ENCODE measurements around the gene DBNL. TPM values are rescaled to one million over a fixed set of nuclear protein-coding genes. Genes with fewer than 3 reads are reported as not detected.

DBNL gene
- total RNA-seq, 1 experiment from 2014 or later, result 64.5 TPM

DNA sequence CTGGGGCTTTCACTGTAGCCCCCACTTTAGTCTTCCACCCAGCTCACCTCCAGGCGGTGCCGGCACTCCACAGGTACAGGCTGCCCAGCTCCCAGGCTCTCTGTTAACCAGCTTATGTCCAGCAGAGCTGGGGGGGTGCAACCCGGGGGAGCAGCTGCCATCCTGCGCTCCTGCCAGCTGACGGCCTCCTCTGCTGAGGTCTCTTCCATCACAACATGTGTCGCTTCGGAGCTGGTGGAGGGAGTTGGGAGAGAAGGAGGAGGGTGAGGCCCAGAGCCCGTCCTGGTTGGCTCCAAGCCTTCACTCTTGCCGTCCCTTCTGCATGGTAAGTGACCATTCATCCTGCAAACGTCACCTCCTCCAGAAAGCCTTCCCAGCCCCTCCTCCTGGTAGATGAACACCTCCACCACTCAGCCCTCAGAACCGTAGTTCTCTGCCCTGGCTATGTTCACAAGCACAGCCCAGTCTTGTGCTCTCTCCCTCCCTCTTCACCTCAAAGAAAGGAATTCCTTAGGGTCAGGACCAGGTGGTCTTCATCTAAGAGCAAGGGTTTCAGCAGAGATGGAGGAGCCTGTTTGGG, 36.3 kb downstream of the DBNL start:
- intact Hi-C loops (cut with micrococcal nuclease; ENCODE audit: unreplicated experiment), result loop anchor here (5.0 kb wide), 1 partner anchor 122 kb away; the partner anchor contains the start of gene YKT6
- Histone ChIP-seq H3K9me3 (ENCODE audit: low read depth, low read length, poor library complexity, severe bottlenecking) (no peaks in the 10 kb centered on the region), H3K4me3 (ENCODE audit: low read depth, low read length, poor library complexity, severe bottlenecking) (peak overlapping the region; percentile 74), H3K27me3 (replicated peaks; ENCODE audit: insufficient read depth, low read depth, low read length, poor library complexity) (no peaks in the 10 kb centered on the region), H3K36me3 (ENCODE audit: insufficient read depth, low read length, poor library complexity, severe bottlenecking) (peaks cover 25% of the 10 kb centered on the region), H3K27ac (ENCODE audit: low read depth, low read length, poor library complexity, severe bottlenecking) (no peak overlapping the region), H3K4me1 (ENCODE audit: insufficient read depth, low read length, poor library complexity, severe bottlenecking) (peaks cover 4% of the 10 kb centered on the region)
- no TSS peak for BruUV-seq (replicated peaks)
- no peak for DNase-seq (ENCODE audit: low spot score)
- TF ChIP-seq EZH2 (IDR thresholded peaks at IDR 0.05; ENCODE audit: borderline replicate concordance, low read depth, low read length, poor library complexity, severe bottlenecking), result no peak
- TF ChIP-seq, protein P1, sequence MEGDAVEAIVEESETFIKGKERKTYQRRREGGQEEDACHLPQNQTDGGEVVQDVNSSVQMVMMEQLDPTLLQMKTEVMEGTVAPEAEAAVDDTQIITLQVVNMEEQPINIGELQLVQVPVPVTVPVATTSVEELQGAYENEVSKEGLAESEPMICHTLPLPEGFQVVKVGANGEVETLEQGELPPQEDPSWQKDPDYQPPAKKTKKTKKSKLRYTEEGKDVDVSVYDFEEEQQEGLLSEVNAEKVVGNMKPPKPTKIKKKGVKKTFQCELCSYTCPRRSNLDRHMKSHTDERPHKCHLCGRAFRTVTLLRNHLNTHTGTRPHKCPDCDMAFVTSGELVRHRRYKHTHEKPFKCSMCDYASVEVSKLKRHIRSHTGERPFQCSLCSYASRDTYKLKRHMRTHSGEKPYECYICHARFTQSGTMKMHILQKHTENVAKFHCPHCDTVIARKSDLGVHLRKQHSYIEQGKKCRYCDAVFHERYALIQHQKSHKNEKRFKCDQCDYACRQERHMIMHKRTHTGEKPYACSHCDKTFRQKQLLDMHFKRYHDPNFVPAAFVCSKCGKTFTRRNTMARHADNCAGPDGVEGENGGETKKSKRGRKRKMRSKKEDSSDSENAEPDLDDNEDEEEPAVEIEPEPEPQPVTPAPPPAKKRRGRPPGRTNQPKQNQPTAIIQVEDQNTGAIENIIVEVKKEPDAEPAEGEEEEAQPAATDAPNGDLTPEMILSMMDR (conservative IDR thresholded peaks at IDR 0.05; ENCODE audit: low read depth, low read length), result no peak
- ChIA-PET CTCF (no interaction called here), POLR2A (ENCODE audit: low non-redundant PET) (no interaction called here)

DNA sequence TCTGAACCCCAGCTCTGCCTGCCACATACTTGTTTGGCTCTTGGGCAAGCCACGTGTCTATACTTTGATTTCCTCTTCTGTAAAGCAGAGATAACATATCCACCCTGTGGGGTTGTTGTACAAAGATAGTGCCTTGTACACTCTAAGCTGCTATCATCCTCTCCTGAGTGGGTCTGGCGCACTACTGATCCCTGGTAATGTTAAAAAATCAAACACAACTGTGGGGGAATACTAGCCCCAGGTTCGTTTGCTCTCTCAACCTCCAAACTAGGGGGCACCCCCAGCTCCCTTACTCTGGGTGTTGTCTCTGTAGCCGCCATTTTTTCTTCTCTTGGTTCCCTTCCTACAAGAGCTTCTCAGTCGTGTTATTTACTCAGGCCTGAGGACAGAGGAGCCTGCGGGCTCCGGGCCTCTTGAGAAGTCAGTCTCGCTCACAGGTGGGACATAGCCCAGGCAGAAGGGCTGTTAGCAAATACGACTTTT, 36.8 kb downstream of the DBNL start:
- H3K9me3 ChIP-seq (ENCODE audit: low read depth, low read length, poor library complexity, severe bottlenecking), result no peaks in the 10 kb centered on the region
- H3K27ac ChIP-seq (ENCODE audit: low read depth, low read length, poor library complexity, severe bottlenecking), result no peak overlapping the region
- peak overlapping the region; percentile 74 for H3K4me3 ChIP-seq (ENCODE audit: low read depth, low read length, poor library complexity, severe bottlenecking)
- TF ChIP-seq, protein P1 (conservative IDR thresholded peaks at IDR 0.05; ENCODE audit: low read depth, low read length), result no peak
- no peak for TF ChIP-seq EZH2 (IDR thresholded peaks at IDR 0.05; ENCODE audit: borderline replicate concordance, low read depth, low read length, poor library complexity, severe bottlenecking)
- peaks cover 4% of the 10 kb centered on the region for H3K4me1 ChIP-seq (ENCODE audit: insufficient read depth, low read length, poor library complexity, severe bottlenecking)
- intact Hi-C loops (cut with micrococcal nuclease; ENCODE audit: unreplicated experiment), result loop anchor here (5.0 kb wide), 1 partner anchor 121 kb away; the partner anchor contains the start of gene YKT6
- H3K36me3 ChIP-seq (ENCODE audit: insufficient read depth, low read length, poor library complexity, severe bottlenecking), result peaks cover 23% of the 10 kb centered on the region
- BruUV-seq (replicated peaks), result TSS peak; percentile 65
- CTCF ChIA-PET, result no interaction called here
- H3K27me3 ChIP-seq (replicated peaks; ENCODE audit: insufficient read depth, low read depth, low read length, poor library complexity), result no peaks in the 10 kb centered on the region
- DNase-seq (ENCODE audit: low spot score), result no peak
- POLR2A ChIA-PET (ENCODE audit: low non-redundant PET), result no interaction called here

DNA sequence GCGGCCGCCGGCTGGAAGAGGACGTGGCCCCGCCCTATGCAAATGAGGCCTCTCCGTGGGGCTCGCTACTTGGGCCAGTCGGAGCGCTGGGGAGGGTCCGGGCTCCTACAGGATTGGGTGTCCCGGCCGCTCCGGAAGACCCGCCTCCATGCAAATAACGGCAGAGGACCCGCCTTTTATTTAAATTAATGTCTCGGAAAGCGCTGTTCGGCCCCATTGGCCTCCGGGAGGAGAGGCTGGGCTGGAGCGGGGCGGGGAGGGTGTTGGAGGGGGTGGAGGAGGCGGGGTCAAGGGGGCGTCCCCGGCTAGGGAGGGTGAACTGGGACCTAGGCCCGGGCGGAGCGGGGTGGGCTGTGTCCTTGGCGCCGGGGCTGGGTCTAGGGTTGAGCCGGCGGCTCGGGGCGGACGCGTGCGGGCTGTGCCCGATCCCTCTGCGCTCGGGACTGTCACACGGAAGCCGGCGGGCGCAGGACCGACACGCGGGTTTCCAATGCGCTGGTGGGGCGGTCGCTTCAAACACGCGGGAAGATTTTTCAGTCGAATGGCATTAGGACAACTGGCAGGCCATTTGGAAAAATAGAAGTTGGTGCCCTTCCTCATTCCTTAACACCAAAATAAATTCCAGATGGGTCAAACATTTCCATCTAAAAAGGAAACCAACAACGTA, 38.2 kb downstream of the DBNL start:
- DNase-seq (ENCODE audit: low spot score), result peak; percentile 100
- TF ChIP-seq EZH2 (IDR thresholded peaks at IDR 0.05; ENCODE audit: borderline replicate concordance, low read depth, low read length, poor library complexity, severe bottlenecking), result no peak
- TF ChIP-seq, protein P1 (conservative IDR thresholded peaks at IDR 0.05; ENCODE audit: low read depth, low read length), result no peak
- intact Hi-C loops (cut with micrococcal nuclease; ENCODE audit: unreplicated experiment), result loop anchor here (5.0 kb wide), 1 partner anchor 120 kb away; the partner anchor contains the start of gene YKT6
- H3K9me3 ChIP-seq (ENCODE audit: low read depth, low read length, poor library complexity, severe bottlenecking), result no peaks in the 10 kb centered on the region
- H3K4me3 ChIP-seq (ENCODE audit: low read depth, low read length, poor library complexity, severe bottlenecking), result peak overlapping the region; percentile 57
- ChIA-PET POLR2A (ENCODE audit: low non-redundant PET) (no interaction called here), CTCF (no interaction called here)
- H3K27me3 ChIP-seq (replicated peaks; ENCODE audit: insufficient read depth, low read depth, low read length, poor library complexity), result no peaks in the 10 kb centered on the region
- peaks cover 4% of the 10 kb centered on the region for H3K4me1 ChIP-seq (ENCODE audit: insufficient read depth, low read length, poor library complexity, severe bottlenecking)
- peak overlapping the region; percentile 45 for H3K27ac ChIP-seq (ENCODE audit: low read depth, low read length, poor library complexity, severe bottlenecking)
- peaks cover 15% of the 10 kb centered on the region for H3K36me3 ChIP-seq (ENCODE audit: insufficient read depth, low read length, poor library complexity, severe bottlenecking)
- BruUV-seq (replicated peaks), result no TSS peak

All from A673 (cell line).